ENCODE data around the gene D2HGDH. TPM values are rescaled to one million over a fixed set of nuclear protein-coding genes. Genes with fewer than 3 reads are reported as not detected.
"Not testable (repeated sequence)": the region's sequence is repeated elsewhere in the genome, so short reads cannot be mapped to it uniquely, and the experiment has no call there.

D2HGDH gene
- total RNA-seq, 1 donor from 2014 or later = 17.8 TPM

DNA sequence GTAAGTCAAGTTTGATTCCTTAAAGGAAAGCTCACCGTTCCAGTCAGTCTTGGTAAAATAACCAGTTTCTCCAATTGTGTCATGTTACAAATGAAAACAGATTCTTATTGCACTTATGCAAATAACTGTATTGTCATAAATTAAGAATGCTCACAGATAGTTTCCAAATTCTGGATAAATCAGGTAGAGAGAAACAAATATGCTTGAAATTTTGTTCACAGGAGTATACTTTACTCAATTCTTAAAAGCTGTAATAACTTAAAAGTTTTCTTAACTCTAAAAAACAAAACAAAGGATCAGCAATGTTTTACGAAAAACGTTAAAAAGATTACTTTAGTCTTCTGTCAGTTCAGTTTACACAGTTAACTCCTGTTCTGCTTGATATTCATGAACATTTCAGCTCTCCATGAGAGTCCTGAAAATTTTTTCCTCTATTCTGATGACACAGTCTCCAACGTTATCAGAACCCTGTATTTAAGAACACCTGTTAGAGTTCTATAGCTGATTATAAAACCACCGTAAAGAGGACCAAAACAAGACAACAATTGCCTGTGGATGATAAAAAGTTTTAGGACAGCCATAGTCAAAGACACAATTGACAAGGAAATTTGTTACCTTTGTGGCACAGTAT, 46.6 kb downstream of the D2HGDH start:
- peaks cover 20% of the 10 kb centered on the region for H3K27me3 ChIP-seq (ENCODE audit: low read depth)
- no peaks in the 10 kb centered on the region for H3K36me3 ChIP-seq
- H3K4me3 ChIP-seq = no peak overlapping the region
- H3K9me3 ChIP-seq (replicated peaks) = peaks cover 8% of the 10 kb centered on the region
- H3K4me1 ChIP-seq = no peaks in the 10 kb centered on the region
- DNase-seq = no peak
- H3K27ac ChIP-seq (replicated peaks) = no peak overlapping the region
- TF ChIP-seq, protein P1, sequence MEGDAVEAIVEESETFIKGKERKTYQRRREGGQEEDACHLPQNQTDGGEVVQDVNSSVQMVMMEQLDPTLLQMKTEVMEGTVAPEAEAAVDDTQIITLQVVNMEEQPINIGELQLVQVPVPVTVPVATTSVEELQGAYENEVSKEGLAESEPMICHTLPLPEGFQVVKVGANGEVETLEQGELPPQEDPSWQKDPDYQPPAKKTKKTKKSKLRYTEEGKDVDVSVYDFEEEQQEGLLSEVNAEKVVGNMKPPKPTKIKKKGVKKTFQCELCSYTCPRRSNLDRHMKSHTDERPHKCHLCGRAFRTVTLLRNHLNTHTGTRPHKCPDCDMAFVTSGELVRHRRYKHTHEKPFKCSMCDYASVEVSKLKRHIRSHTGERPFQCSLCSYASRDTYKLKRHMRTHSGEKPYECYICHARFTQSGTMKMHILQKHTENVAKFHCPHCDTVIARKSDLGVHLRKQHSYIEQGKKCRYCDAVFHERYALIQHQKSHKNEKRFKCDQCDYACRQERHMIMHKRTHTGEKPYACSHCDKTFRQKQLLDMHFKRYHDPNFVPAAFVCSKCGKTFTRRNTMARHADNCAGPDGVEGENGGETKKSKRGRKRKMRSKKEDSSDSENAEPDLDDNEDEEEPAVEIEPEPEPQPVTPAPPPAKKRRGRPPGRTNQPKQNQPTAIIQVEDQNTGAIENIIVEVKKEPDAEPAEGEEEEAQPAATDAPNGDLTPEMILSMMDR (IDR thresholded peaks at IDR 0.05; ENCODE audit: borderline replicate concordance) = no peak
- intact Hi-C loops (cut with micrococcal nuclease) = no loop called here

GRCh38 chr2:241782053-241782452, 47.6 kb downstream of the D2HGDH start:
- H3K9me3 ChIP-seq (replicated peaks); H3K4me1 ChIP-seq; intact Hi-C loops (cut with micrococcal nuclease); H3K4me3 ChIP-seq; H3K27ac ChIP-seq (replicated peaks); DNase-seq; H3K36me3 ChIP-seq: not testable (repeated sequence)
- peaks cover 10% of the 10 kb centered on the region for H3K27me3 ChIP-seq (ENCODE audit: low read depth)

DNA sequence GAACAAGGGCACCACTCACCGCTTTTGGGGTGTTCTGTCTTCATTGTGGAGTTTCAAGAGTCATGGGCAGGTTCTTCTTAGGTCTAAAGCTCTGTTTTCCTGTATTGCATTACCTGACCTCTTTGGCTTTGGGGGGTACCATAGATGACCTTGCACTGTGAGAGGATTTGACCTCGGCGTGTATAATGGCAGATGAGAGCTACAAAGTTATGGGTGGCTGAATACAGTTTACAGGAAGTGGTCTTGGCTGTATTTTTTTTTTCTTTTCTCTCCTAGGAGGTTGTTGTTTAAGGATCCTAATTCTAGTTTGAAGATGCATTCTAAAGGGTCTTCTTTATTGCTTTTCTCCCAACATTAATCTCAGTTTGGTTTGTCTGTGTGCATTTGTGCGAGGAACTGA, 53.7 kb downstream of the D2HGDH start:
- no peaks in the 10 kb centered on the region for H3K36me3 ChIP-seq

DNA sequence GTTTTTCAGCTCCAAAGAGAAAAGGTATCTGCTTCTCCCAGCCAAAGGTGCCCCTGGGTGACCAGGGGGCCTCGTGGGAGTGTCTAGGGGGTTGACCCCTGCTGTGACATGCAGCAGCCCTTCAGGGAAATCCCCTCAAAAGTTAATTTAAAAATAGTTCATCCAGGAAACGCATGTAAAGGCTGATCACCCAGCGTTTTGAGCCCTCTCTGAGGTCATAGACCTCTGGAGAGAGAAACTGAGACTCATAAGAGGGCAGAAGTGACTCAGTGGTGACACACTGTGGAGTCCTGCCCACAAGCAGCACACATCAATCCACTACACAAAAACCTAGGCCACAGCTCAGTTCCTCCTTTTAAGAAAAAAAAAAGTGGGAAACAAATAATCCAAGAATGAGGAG, 54.1 kb downstream of the D2HGDH start:
- no peaks in the 10 kb centered on the region for H3K27me3 ChIP-seq (ENCODE audit: low read depth)
- no peak overlapping the region for H3K4me3 ChIP-seq
- H3K9me3 ChIP-seq (replicated peaks) = no peaks in the 10 kb centered on the region
- no peaks in the 10 kb centered on the region for H3K36me3 ChIP-seq
- H3K4me1 ChIP-seq = peaks cover 6% of the 10 kb centered on the region
- no peak for DNase-seq
- TF ChIP-seq, protein P1 (IDR thresholded peaks at IDR 0.05; ENCODE audit: borderline replicate concordance) = no peak
- H3K27ac ChIP-seq (replicated peaks) = no peak overlapping the region
- intact Hi-C loops (cut with micrococcal nuclease) = no loop called here

More for the DNA sequence above, 53.7 kb downstream of the D2HGDH start:
- no peaks in the 10 kb centered on the region for H3K9me3 ChIP-seq (replicated peaks)
- intact Hi-C loops (cut with micrococcal nuclease) = no loop called here
- DNase-seq = no peak
- TF ChIP-seq, protein P1 (IDR thresholded peaks at IDR 0.05; ENCODE audit: borderline replicate concordance) = no peak
- no peak overlapping the region for H3K4me3 ChIP-seq
- peaks cover 6% of the 10 kb centered on the region for H3K4me1 ChIP-seq
- no peak overlapping the region for H3K27ac ChIP-seq (replicated peaks)
- no peaks in the 10 kb centered on the region for H3K27me3 ChIP-seq (ENCODE audit: low read depth)

DNA sequence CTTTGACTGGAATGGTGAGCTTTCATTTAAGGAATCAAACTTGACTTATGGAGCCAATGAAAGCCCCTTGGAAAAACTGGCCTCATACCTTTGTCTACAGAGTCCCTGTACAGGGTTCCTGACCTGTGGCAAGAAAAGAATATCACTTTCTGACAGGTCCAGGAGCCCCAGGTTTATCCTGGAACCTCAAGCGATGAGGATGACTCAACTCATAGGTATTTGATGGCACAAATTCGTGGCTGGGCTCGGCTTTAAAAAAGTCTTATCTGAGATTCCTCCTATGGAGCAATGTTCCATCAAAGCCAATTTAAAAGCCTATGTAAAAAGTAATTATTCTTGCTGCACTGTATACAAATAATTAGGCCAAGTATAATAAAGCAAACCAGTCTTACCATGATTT, 57.0 kb downstream of the D2HGDH start:
- DNase-seq; H3K27ac ChIP-seq (replicated peaks); H3K4me3 ChIP-seq; H3K27me3 ChIP-seq (ENCODE audit: low read depth); H3K4me1 ChIP-seq; intact Hi-C loops (cut with micrococcal nuclease); H3K9me3 ChIP-seq (replicated peaks); H3K36me3 ChIP-seq: not testable (repeated sequence)

DNA sequence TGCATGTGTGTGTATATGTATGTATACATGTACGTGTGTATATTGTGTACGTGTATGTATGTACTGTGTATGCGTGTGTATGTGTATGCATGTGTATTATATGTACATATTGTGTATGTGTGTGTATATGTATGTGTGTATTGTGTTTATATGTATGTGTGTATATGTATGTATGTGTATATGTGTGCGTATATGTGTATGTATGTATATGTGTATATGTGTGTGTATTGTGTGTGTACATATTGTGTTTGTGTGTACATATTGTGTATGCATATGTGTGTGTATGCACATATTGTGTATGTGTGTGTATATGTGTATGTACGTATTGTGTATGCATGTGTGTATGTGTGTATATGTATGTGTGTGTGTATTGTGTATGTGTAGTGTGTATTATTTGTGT, 59.0 kb downstream of the D2HGDH start:
- no peak overlapping the region for H3K27ac ChIP-seq (replicated peaks)
- TF ChIP-seq, protein P1 (IDR thresholded peaks at IDR 0.05; ENCODE audit: borderline replicate concordance) = no peak
- intact Hi-C loops (cut with micrococcal nuclease) = no loop called here
- H3K9me3 ChIP-seq (replicated peaks) = no peaks in the 10 kb centered on the region
- no peak overlapping the region for H3K4me3 ChIP-seq
- peaks cover 6% of the 10 kb centered on the region for H3K4me1 ChIP-seq
- no peaks in the 10 kb centered on the region for H3K36me3 ChIP-seq
- H3K27me3 ChIP-seq (ENCODE audit: low read depth) = peaks cover 8% of the 10 kb centered on the region
- no peak for DNase-seq

All from left ventricle myocardium inferior (tissue), 1 donor.